Activated CD4-positive, alpha-beta memory T cell treated with anti-CD3 and anti-CD28 coated beads, Interleukin-2, amount 10 ng/mL, durations not matched to agents 7 days and 5 days (primary cell): ENCODE measurements around the gene PADI6. TPM values are rescaled to one million over a fixed set of nuclear protein-coding genes. Genes with fewer than 3 reads are reported as not detected.

ENCODE experiments used
- CTCF ChIA-PET: fragments of 350-600 bp; sonication (Branson Sonifier 250); formaldehyde crosslinking; loops from one replicate; lab custom pipeline; 2021; ENCODE audit warnings: antibody characterized with exemption, inconsistent platforms; lab: Charles Lee
- POLR2A ChIA-PET: fragments of 350-600 bp; sonication (Branson Sonifier 250); formaldehyde crosslinking; loops from one replicate; lab custom pipeline; 2021; ENCODE audit warnings: antibody characterized with exemption; lab: Charles Lee
- DNase-seq: peaks from one replicate; pipeline ENCODE4 v3.0.0-alpha.2; 2020
- H3K27ac Mint-ChIP-seq: one replicate; pipeline ENCODE4 v1.8.0; 2021; ENCODE audit warnings: mild to moderate bottlenecking, mixed read lengths
- H3K27me3 Mint-ChIP-seq: one replicate; pipeline ENCODE4 v1.8.0; 2021; ENCODE audit warnings: mixed read lengths
- H3K36me3 Mint-ChIP-seq: one replicate; pipeline ENCODE4 v1.8.0; 2021; ENCODE audit warnings: low read depth, mixed read lengths
- H3K4me1 Mint-ChIP-seq: one replicate; pipeline ENCODE4 v1.8.0; 2021; ENCODE audit warnings: mixed read lengths
- H3K4me3 Mint-ChIP-seq: one replicate; pipeline ENCODE4 v1.8.0; 2021; ENCODE audit warnings: mild to moderate bottlenecking, mixed read lengths
- H3K9me3 Mint-ChIP-seq: one replicate; pipeline ENCODE4 v1.8.0; 2021; ENCODE audit warnings: mixed read lengths
- total RNA-seq, 2 experiments: library from RNA; stranded (reverse); gene quantifications; one replicate each; pipeline ENCODE4 v1.2.3, GENCODE V29; 2021

PADI6 gene
- total RNA-seq, 2 experiments from 2014 or later: 0.23 to 0.30 TPM

- POLR2A ChIA-PET: no interaction called here
- H3K27ac Mint-ChIP-seq: no peak overlapping the region
- no peaks in the 10 kb centered on the region for H3K36me3 Mint-ChIP-seq
- H3K4me1 Mint-ChIP-seq: peaks cover 9% of the 10 kb centered on the region
- no peaks in the 10 kb centered on the region for H3K9me3 Mint-ChIP-seq
- H3K27me3 Mint-ChIP-seq: no peaks in the 10 kb centered on the region
- CTCF ChIA-PET: no interaction called here
- no peak for DNase-seq
- no peak overlapping the region for H3K4me3 Mint-ChIP-seq
Measured at GRCh38 chr1:17447501-17447992, 75.6 kb downstream of the PADI6 start.

Other genes starting within 250 kb of the PADI6 start
- not detected for gene PADI1, start 167.1 kb upstream of the PADI6 start, total RNA-seq
- not detected for gene PADI3, start 123.1 kb upstream of the PADI6 start, total RNA-seq
- not detected for gene PADI4, start 64.0 kb upstream of the PADI6 start, total RNA-seq
- 100 to 1,000 TPM; 111 to 114 TPM for gene RCC2, start 67.5 kb downstream of the PADI6 start, total RNA-seq
- not detected for gene ARHGEF10L, start 167.5 kb downstream of the PADI6 start, total RNA-seq